Medulla oblongata (tissue), 1 donor: ENCODE data around the gene C4BPA.

Source experiments
- DNase-seq: peaks from one replicate; pipeline ENCODE4 v3.0.0-alpha.2; 2015; ENCODE audit errors: extremely low spot score

Gene C4BPA

DNA sequence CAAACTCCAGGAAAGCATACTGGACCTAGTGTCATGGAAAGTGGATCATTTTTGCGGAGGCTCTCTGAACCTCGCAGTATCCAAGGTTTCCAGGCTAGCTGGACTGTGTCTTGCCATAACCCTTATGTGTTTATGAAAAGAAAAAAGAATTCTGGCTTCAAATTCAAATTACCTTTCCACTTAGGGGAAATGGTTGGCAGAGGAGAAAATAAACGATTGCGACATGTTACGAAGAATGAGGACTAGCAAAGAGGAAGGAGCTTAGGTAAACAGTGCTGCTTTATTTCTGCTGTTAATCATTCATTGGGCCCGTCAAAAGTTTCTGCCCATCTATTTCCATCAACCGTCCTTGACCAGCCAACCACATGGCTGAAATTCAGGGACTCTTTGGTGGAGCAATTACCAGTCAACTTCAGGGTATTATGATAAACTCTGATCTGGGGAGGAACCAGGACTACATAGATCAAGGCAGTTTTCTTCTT, at the start of gene C4BPA:
Gene C4BPA, plus strand, starts transcription at position 342 of the 482 bp plus-strand sequence. CDS start 8,793 bp downstream, outside the sequence.
- no peak for DNase-seq

DNA sequence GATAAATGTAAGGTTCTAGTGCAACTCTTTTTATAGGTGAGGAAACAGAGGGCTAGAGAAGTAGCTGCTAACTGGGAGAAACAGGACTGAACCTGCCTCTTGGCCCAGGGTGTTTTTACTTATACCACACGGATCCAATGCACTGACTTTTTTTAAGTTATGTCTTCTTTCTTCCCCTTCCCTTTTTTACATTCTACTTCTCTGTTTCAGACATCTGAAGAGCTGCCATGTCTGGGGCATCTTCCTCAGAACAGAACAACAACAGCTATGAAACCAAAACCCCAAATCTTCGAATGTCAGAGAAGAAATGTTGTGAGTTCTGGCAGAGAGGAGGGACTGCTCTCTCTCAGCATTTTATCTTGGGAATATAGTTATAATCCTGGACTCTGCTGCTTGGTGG, 49.5 kb upstream of the C4BPA start:
- peak; percentile 56 for DNase-seq

DNA sequence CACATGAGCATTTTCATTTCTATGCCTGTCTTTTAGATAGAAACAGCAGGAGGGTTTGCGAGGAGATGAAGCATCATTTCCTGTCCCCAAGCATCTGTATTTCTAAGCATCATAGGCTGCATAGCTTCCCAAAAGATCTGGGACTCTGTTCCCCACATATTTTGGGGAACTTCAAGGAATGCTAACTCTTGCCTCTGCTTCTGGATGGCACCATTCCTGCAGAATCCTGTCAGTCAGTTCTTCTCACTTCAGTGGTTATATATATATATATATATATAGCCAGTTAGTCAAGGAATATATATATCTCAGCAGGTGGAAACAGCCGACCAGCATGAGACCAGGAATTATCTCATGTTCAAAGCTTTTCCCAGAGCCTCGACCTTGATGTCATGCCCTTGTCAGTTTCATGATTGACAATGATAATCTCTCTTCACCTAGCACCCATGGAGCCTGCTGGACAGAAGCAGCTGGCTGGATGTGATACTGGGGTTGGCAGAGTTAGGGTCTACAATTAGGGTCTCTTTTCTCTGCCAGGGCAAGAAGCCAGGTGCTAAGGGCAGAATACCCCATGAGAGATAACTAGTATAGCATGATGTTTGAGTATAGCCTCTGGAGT, 48.5 kb upstream of the C4BPA start:
- DNase-seq = no peak

DNA sequence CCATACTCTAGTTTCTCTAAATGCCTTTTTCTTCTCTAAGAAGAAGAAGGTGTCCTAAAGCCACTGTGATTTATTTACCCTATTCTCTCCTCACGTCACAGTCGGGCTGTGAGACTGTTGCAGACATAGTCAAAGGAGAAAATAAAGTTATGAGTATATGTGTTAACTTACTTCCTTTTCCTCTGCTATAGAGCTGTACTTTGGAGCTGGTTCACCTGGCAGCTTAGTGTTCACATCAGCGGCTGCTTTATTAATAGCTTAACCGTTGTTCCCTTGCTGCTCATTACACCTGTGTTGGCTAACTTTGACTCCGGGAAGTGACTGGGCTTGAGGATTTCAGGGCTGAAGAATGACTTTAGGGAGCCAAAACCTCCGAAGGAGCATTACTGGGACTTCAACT, 47.4 kb upstream of the C4BPA start:
- DNase-seq = no peak

DNA sequence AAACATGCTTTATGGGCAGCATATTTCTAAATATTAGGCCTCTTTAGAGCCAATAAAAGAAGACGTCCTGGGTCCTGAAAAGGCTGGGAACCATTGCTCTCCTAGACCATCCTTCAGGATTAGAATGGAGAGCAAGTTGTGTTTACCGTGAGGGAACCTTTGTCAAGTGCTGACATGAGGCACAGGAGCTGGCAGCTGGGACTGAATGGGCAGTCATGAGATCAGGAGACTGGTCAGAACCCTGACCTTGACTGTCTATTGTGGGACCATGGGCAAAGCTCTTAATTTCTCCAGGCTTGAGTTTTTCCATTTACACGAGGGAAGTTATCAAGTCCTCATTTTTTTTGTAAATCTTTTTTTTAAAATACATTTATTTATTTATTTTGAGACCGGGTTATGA, 45.8 kb upstream of the C4BPA start:
- no peak for DNase-seq

DNA sequence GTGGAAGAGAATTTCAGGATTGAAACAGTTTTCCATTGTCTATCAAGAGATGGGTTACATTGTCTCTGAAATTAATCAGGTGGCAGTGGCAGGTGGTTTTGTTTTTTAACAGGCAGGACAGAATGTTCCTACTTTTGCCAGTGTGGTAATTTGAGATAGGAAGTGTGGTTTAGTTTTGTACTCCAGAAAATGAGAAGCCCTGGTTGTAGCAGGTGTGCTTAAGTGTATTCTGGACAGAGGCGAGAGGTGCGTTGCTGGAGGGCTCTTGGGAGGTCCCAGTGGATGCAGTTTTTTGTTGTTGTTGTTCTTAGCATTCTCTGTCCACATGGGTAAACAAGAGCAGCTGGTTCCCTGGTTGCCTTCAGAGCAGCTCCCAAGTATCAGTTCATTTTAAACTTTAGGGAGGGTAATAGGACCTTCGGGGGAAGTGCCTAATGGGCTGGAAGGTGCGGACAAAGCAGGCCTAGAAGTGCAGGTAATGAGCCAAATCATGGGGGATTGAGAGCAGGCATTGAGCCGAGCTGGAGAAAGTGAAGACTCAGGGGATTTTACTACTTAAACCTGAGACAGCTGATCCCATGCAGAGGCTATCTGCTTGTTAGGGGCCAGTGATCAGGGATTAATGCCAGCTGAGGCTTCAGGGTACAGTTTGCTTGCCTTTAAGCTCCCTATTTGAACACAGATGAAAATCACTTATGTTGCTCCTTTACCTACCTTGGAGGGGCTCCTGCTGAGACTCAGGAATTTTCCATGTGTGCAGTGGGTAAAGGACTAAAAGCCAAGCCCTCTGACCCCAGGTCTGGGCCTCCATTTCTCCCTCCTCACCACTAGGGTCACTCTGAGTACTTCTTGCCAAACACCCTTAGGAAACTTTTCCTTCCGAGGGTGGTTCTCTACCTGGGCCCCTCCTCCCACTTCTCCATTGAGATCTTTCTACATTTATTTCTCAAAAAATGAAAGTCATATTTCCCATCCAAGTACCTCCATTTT, 44.9 kb upstream of the C4BPA start:
- no peak for DNase-seq

DNA sequence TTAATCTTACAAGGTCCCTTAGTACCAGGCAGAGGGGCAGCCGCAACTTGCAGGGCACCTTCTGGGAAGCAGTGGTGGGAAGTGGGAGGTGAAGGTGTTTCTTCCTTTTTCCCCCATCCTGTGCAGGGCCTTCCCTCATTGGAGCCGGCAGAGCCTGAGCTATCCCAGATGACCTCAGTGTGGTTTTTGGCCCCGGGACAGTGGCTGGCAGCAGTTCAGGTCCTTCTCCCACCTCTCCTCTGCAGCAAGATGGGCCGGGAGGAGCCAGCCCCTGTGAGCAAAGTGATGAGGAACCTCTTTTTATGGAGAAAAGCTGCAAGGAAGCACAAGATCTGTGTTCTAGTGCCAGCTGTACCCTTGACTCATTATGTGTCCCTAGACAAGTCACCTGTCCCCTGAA, 44.2 kb upstream of the C4BPA start:
- DNase-seq = no peak

DNA sequence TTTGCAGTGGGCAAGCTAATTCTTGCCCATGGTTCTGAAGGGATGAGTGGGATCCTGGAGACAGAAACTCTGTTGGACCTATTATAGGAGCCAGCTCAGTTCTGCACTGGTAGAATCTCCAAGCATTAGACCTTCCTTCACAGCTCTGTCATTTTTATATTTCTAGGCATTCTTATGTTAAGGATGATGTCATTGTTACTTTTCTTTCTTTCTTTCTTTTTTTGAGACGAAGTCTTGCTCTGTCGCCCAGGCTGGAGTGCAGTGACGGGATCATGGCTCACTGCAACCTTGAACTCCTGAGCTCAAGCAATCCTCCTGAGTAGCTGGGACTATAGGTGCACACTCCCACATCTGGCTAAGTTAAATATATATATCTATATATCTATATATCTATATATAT, 43.4 kb upstream of the C4BPA start:
- no peak for DNase-seq

DNA sequence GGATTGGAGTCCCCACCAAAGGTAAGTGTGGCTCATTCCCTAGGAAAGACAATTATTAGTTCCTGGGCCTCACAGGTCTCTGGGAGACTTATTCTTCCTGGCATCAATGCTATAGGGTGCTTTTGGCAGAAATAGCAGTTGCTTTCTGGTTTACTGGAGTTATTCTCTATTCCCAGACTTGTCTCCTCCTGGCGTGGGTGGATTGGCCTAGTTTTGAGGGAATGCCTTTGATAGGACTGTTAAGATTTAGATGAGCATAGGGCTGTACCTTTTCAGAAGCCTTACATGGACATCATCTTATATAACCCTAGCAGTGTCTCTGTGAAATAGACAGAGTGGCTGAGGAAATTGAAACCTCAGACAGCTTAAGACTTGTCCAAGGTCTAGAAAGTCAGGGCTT, 42.0 kb upstream of the C4BPA start:
- DNase-seq = no peak

DNA sequence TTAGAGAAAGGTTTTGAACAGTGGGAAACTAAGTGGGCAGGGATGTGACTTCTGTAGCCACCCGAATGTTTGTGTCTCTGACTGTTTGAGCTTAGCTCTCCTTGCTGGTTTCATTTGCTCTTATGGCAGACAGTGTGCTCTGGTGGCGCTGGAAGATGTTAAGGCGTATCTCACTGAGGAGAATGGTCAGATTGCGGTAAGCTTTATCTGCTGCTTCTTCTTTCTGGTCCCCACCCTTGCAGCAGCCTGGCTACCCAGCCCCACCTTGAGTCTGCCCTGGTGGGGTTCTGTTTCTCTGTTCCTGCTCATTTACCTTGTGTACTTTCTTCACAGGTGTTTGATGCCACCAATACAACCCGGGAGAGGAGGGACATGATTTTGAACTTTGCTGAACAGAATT, 41.0 kb upstream of the C4BPA start:
- no peak for DNase-seq

DNA sequence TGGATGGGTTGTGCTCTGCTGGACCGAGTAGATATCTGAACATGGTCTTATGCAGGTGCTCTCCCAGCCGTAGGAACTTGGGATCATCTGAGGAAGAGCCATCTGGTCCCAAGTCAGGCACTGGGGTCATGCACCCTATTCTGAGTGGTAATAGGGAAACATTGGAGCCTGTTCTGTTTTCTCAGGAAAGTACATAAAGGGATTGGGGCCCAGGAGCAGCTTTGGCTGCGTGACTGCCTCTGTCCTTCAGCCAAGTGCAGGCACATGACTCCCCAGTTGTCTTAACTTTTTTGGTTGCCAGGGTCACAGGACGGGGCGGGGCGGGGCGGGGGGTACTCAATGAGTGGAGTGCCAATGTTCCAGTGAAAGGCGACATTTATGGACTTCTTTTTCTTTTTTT, 39.5 kb upstream of the C4BPA start:
- DNase-seq = peak; percentile 67

DNA sequence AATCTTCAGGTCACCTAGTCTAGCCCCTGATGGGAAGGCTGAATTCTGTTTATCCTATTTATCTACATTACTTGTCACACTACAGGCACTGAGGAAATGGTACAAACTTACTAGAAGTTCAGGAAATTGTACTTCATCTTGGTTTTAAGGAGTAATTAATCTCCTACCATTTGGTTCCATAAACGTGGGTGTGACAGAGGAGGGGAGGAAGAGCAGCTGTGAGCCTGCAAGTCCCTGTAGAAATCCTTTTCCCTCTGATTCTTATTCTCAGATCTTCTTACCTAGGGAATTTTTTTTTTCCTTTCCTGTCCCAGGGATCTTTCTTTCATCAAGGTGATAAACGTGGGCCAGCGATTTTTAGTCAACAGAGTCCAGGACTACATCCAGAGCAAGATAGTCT, 36.8 kb upstream of the C4BPA start:
- DNase-seq = no peak

DNA sequence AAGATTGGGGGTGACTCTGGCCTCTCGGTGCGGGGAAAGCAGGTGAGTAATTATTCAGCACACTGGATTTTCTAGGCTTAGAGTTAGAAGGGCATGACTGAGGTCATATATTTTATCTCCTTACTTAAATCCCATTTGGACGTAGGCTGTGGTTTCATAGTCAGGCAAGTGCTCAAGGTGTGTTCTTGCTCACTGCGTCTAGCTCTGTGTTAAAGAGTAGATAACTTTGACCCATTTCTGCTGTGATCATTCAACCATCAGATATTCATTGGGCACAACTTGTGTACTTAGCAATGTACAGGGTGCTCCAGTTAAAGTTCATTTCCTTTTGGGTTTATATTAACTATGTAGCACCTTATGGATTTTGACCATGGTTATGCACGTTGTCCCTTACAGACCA, 36.4 kb upstream of the C4BPA start:
- no peak for DNase-seq

DNA sequence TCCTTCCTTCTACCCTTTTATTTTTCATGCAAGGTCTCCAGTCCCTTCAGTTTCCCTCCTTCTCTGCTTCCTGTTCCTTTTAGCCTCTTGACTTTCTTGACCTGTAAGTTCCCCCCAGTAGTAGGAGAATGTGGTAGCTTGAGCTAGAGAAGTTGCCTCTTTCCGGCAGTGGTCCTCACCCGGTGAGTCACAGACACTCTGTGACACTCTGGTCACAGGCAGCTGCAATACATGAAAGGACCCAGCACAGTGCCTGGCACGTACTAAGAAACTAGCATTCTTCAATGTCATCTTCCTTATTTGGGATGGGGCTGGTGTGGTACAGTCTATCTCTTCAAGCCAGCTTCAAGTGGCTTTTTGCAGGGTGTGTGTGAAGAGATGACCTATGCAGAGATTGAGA, 35.0 kb upstream of the C4BPA start:
- DNase-seq = no peak

DNA sequence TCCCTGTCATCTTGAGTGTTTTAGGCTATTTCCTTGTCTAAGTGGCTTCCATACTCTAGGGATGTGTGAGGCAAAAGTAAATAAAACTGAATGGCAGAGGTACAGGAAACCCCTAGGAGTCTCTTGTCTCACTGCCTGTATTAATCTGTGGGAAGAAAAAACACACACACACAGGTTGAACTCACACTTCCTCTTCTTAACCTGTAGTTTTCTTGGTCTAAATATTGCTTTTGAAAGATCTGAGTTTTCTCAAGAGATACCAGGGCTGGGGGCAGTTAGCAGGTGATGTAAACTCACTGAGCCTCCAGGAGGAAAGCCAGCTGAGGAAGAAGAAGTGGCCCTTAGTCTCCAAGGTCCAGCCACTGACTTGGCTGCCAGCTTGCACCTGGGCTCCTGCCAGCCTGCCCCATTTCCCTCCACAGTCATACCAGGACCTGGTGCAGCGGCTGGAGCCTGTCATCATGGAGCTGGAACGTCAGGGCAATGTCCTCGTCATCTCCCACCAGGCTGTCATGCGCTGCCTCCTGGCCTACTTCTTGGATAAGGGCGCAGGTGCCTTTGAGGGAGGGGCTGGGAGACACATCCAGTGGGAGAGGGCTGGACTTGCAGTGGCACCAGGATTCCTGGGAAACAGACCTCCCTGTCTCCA, 34.1 kb upstream of the C4BPA start:
- peak; percentile 45 for DNase-seq

DNA sequence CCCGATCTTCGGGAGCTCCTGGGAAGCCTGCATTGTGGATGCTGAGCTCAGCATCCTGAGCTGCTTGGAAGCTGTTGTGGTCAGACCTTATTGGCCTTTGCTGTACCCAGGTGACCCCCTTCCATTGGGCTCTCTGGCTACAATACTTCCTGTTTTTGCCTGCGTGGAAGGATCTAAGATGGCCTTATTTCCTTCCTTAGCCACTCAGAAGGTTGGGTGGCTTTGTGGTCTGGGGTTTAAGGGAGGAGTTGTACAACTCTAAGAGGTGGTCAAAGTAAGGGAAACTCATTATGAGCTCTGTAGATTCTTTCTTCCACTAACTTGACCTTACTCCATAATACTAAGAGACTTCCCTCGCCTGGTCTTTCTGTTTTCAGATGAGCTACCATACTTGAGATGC, 33.2 kb upstream of the C4BPA start:
- DNase-seq = no peak

DNA sequence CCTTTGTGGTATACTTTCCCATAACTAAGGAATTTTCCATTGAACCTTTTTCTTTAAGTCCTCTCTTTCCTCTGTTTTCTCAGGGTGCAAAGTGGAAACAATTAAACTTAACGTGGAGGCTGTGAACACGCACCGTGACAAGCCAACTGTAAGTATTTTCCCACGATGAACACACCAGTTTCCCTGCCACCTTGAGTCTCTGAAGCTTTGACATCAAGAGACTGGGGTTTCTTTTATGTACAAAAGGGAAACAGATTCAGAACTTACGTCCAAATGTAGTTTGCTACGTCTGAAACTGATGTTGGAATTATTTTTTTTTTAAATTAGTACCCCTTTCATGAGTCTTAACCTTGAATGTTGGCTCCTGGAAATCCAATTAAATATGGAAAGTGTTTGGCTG, 32.6 kb upstream of the C4BPA start:
- no peak for DNase-seq

DNA sequence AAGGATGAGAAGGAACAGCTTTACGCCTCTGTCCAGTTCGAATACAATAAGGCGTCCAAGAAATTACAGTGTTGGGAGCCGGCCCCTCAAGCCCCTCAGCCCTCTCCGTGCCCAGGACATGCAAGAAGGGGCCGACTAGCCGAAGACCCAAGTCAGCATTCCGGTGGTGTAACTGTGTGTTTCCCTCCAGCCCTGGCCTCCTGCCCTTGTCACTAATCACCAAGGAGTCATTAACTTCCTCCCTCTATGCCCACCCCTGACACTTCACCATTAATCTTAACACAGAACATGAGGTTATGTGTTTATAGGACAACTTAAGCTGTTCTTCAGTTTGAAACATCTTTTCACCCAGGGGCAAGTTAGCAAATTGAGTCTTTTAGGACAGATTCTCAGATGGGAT, 31.8 kb upstream of the C4BPA start:
- peak; percentile 10 for DNase-seq

DNA sequence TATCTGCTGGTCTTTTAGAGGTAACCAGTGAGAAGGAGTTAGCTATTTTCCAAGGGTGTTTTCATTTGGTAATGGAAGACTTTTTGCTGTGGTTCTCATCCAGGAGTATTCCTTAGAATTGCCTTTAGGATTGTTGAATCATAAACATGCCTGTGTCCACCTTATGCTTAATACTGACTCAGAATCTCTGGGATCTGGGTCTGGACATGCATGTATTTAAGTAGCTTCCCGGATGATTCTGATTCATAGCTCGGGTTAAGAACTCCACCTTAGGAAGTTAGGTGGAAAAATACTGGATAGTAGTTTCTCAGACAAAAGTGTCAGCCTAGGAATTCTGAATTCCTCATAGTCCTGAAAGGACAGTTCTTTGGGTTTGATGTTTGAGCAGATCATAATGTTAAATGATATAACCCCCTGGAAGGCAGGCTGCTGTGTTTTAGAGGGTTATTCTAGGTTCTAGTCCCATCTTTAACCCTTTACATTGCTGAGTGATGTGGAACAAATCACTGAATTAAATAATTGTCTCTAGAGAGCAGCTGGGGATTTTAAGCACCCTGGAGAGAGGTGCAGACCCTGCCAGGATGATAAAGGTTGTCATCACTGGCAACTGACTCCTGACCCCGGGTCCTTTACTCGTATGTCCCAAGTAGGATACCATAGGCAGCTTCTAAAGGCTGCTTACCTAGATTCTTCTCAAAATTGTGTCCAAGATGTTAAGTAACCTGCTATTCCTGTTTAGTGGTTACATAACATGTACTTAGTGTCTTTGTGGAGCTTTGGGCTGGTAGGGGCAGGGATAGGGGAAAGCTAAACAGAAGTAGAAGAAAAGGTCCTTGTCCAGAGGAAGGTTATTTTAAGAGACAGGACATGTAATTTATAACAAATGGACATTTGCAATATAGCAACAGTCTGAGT, 29.9 kb upstream of the C4BPA start:
- no peak for DNase-seq

DNA sequence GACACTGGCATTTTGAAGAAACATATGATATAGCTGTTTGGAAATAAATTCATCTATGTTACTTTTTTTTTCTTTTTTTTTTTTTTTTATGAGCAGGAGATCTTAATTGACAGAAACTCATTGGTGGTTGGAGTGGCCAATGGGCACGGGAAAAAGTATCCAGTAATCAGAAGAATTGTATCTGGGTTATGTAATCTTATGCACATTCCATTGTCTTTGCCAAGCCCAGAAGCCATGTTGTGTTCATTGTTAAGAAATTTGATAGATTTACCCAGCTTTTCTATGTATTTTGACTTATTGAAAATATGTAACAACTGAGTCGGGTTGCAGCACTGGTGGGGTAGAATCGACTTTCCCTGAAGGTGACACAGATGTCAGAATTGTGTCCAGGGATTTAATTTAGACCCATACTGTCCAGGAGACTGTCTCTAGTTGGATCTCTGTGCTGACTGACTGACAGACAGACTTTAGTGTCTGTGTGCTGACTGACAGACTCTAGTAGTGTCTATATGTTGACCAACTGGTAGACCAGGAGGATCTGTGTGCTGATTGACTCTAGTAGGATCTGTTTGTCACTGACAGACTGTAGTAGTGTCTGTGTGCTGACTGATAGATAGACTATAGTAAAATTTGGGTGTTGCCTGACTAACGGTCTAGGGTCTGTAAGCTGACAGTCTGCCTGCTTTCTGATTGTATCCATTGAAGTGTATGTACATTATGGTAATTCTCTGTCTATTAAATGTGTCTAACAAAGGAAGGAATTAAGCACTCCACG, 27.7 kb upstream of the C4BPA start:
- no peak for DNase-seq

DNA sequence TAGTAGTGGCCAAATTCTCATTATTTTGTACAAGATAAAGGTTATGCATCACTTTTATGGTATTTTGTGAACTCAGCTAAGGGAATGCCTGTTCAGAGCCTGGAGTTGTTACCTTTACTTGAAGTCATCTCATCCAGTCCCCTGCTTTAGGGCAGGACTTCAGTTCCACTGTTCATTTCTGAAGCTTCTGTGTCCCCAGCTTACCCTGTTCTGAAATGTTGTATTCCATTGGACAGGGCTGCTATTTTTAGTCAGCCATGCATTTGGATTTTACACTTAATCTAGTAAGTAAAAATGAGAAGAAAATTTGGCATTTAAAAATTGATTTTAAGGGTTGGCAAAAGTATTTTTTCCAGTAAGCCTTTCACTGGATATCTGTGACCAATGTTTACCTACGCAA, 27.0 kb upstream of the C4BPA start:
- DNase-seq = no peak
